Osteocyte (in vitro differentiated cells): Measurements from ENCODE around the gene PLSCR1. TPM values are rescaled to one million over a fixed set of nuclear protein-coding genes. Genes with fewer than 3 reads are reported as not detected.

Source experiments
- DNase-seq: peaks from one replicate; pipeline ENCODE4 v3.0.0; 2021; ENCODE audit warnings: mixed read lengths; ENCODE audit not compliant: unreplicated experiment; ENCODE audit errors: extremely low spot score
- H3K27ac Mint-ChIP-seq: one replicate; pipeline ENCODE4 v1.8.0; 2021; ENCODE audit warnings: mild to moderate bottlenecking, mixed read lengths; ENCODE audit not compliant: unreplicated experiment
- H3K27me3 Mint-ChIP-seq: one replicate; pipeline ENCODE4 v1.8.0; 2021; ENCODE audit warnings: mixed read lengths; ENCODE audit not compliant: unreplicated experiment
- H3K36me3 Mint-ChIP-seq: one replicate; pipeline ENCODE4 v1.8.0; 2021; ENCODE audit warnings: mixed read lengths; ENCODE audit not compliant: unreplicated experiment
- H3K4me1 Mint-ChIP-seq: one replicate; pipeline ENCODE4 v1.8.0; 2021; ENCODE audit warnings: mixed read lengths; ENCODE audit not compliant: unreplicated experiment
- H3K4me3 Mint-ChIP-seq: one replicate; pipeline ENCODE4 v1.8.0; 2021; ENCODE audit warnings: mild to moderate bottlenecking, moderate library complexity, mixed read lengths; ENCODE audit not compliant: unreplicated experiment
- H3K9me3 Mint-ChIP-seq: one replicate; pipeline ENCODE4 v1.8.0; 2021; ENCODE audit warnings: mixed read lengths; ENCODE audit not compliant: unreplicated experiment
- total RNA-seq: library from RNA; stranded (reverse); gene quantifications from 2 replicates; pipeline ENCODE4 v1.2.1, GENCODE V29; 2021
- TF ChIP-seq, protein P1 (sequence below): fragments of 200-600 bp; sonication (generic); IDR thresholded peaks from 2 replicates; pipeline ENCODE4 v1.5.0; 2021; ENCODE audit warnings: antibody characterized with exemption, mild to moderate bottlenecking, moderate library complexity

Gene PLSCR1
- total RNA-seq, 1 donor from 2014 or later, result 48.1 TPM

DNA sequence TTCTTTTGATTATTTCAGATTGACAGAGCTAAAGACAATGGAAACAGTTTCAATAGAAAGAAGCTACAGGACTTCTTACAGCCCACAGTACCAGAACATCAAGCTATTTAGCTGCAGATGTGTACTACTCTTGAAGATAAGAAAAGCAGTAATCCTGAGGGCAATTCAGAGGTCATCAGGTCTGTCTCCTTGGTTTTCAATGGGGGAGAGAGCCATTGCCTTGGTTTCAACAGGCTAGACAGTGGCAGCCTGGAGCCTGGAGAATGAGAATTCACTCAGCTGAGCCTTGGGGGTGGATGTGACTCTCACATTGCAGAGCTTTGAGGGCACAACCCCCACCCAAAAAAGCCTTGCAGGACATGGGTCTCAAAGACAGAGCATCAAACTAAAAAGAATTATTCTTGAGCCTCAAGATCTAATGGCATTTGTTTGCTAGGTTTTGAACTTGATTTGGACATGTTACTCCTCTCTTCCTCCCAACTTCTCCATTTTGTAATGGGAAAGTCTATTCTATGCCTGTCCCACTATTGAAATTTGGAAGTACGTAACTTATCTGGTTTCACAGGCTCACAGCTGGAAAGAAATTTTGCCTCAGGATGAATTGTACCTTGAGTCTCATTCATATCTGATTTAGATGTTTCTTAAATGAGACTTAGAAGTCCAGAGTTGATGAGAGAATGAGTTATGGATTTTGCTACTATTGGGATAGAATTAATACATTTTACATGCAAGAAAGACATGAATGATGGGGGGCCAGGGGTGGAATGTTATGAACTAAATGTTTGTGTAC is 36.9 kb downstream of the PLSCR1 start:
- DNase-seq, result no peak
- H3K4me3 Mint-ChIP-seq, result no peak overlapping the region
- H3K27me3 Mint-ChIP-seq, result no peaks in the 10 kb centered on the region
- TF ChIP-seq, protein P1, sequence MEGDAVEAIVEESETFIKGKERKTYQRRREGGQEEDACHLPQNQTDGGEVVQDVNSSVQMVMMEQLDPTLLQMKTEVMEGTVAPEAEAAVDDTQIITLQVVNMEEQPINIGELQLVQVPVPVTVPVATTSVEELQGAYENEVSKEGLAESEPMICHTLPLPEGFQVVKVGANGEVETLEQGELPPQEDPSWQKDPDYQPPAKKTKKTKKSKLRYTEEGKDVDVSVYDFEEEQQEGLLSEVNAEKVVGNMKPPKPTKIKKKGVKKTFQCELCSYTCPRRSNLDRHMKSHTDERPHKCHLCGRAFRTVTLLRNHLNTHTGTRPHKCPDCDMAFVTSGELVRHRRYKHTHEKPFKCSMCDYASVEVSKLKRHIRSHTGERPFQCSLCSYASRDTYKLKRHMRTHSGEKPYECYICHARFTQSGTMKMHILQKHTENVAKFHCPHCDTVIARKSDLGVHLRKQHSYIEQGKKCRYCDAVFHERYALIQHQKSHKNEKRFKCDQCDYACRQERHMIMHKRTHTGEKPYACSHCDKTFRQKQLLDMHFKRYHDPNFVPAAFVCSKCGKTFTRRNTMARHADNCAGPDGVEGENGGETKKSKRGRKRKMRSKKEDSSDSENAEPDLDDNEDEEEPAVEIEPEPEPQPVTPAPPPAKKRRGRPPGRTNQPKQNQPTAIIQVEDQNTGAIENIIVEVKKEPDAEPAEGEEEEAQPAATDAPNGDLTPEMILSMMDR, result no peak
- peaks cover 2% of the 10 kb centered on the region for H3K36me3 Mint-ChIP-seq
- H3K4me1 Mint-ChIP-seq, result peaks cover 57% of the 10 kb centered on the region
- H3K27ac Mint-ChIP-seq, result peak overlapping the region; percentile 89
- no peaks in the 10 kb centered on the region for H3K9me3 Mint-ChIP-seq

DNA sequence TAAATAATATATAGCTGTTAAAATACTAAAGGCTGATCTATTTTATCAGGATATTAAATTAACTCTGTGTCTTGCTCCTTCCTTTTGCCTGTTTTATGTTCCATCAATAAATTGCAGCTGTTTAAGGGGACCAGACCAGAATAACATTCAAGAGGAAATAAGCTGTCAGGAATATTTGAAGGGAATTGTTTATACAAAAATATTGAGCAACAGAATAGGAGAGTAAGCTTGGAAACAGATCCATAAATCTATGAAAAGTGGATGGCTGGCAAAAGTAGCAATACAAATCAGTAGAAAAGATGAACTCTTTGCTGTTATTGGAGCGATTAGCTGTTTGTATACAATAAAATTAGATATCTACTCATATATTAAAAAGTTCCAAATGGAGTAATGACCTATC is 38.9 kb downstream of the PLSCR1 start:
- Mint-ChIP-seq H3K27me3 (no peaks in the 10 kb centered on the region), H3K4me3 (no peak overlapping the region), H3K36me3 (peaks cover under 1% of the 10 kb centered on the region), H3K4me1 (peaks cover 57% of the 10 kb centered on the region), H3K9me3 (no peaks in the 10 kb centered on the region), H3K27ac (peak overlapping the region; percentile 89)
- DNase-seq, result no peak
- TF ChIP-seq, protein P1, result no peak

DNA sequence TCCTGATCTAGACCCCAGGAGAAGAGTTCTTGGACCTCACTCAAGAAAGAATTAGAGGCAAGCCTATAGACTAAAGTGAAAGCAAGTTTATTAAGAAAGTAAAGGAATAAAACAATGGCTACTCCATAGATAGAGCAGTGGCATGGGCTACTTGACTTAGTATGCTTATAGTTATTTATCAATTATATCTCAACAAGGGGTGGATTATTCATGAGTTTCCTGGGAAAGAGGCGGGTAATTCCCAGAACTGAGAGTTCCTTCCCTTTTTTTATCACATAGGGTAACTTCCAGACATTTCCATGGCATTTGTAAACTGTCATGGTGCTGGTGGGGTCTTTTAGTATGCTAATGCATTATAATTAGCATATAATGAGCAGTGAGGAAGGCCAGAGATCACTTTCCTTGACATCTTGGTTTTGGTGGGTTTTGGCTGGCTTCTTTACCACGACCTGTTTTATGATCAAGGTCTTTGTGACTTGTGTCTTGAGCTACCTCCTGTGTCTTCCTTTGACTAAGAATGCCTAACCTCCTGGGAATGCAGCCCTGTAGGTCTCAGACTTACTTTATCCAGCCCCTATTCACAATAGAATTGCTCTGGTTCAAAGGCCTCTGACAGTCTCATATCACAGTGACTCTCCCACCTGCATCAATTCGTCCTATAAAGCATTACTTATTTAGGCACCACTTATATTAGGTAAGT is 39.8 kb downstream of the PLSCR1 start:
- Mint-ChIP-seq H3K27ac (peak overlapping the region; percentile 88), H3K4me3 (no peak overlapping the region), H3K4me1 (peaks cover 57% of the 10 kb centered on the region), H3K27me3 (no peaks in the 10 kb centered on the region), H3K36me3 (no peaks in the 10 kb centered on the region), H3K9me3 (no peaks in the 10 kb centered on the region)
- no peak for DNase-seq
- TF ChIP-seq, protein P1, result no peak

DNA sequence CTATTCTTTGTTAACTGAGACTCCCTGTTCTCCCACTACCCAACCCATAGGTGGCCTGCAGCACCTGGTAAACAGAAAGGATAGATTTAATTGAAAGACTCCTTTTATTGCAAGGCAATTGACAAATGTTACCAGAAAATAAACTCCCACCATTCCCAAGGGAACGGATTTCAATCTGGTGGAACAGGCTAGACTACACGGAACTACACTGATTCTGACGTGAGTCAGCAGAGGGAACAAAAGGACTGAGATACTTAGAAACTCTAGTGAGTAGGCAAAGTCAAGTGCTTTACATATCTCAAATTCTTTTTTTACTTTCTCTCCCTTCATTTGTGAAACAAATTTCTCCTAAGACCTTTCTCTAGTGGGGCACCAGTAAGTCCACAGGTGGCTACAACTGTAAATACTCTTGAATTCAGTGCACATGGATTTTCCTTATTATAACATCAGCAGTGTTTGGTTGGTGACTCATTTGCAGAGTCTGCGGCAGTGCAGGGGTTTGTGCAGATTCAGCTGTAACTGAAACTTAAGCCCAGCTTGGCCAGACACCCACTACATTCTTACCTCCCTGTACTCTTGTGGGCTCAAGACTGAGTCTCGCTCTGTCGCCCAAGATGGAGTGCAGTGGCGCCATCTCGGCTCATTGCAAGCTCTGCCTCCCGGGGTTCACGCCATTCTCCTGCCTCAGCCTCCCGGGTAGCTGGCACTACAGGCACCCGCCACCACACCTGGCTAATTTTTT is 40.8 kb downstream of the PLSCR1 start:
- Mint-ChIP-seq H3K4me1 (peaks cover 57% of the 10 kb centered on the region), H3K9me3 (no peaks in the 10 kb centered on the region), H3K27me3 (no peaks in the 10 kb centered on the region), H3K36me3 (no peaks in the 10 kb centered on the region), H3K27ac (peak overlapping the region; percentile 88), H3K4me3 (peak overlapping the region; percentile 35)
- DNase-seq, result no peak
- TF ChIP-seq, protein P1, result no peak
